Sigmoid colon (tissue), 4 donors: Measurements from ENCODE around the gene CD99.

Experiments used
- EP300 ChIP-seq, 4 donors: sonication (generic); formaldehyde crosslinking; IDR thresholded peaks; one replicate each; pipeline ENCODE4 v1.6.1; 2017; ENCODE audit warnings: antibody characterized with exemption in 4 of 4
- POLR2AphosphoS5 ChIP-seq, 4 donors: sonication (generic); formaldehyde crosslinking; IDR thresholded peaks; one replicate each; pipeline ENCODE4 v1.6.1; 2017; ENCODE audit warnings: antibody characterized with exemption in 4 of 4
- TF ChIP-seq, protein P1 (sequence below), 4 experiments: fragments of 450-650 bp in 3 of 4; fragments of 200-600 bp in 1 of 4; IDR thresholded peaks; one replicate each; pipeline ENCODE4 v1.5.1; 2016 to 2019; ENCODE audit warnings: antibody characterized with exemption in 4 of 4, mild to moderate bottlenecking in 3 of 4, moderate library complexity in 2 of 4

DNA sequence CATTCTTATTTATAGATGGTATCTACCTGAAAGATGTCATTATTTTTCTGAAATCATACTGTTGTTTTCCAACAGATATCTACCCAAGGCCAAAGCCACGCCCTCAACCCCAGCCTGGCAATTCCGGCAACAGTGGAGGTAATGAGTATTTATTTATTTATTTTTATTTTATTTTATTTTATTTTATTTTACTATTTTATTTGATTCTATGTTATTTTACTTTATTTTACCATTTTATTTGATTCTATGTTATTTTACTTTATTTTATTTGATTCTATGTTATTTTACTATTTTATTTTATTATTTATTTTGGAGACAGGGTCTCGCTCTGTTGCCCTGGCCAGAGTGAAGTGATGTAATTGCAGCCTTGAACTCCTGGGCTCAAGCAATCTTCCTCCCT lies 98.5 kb downstream of the CD99 start:
- TF ChIP-seq, protein P1, sequence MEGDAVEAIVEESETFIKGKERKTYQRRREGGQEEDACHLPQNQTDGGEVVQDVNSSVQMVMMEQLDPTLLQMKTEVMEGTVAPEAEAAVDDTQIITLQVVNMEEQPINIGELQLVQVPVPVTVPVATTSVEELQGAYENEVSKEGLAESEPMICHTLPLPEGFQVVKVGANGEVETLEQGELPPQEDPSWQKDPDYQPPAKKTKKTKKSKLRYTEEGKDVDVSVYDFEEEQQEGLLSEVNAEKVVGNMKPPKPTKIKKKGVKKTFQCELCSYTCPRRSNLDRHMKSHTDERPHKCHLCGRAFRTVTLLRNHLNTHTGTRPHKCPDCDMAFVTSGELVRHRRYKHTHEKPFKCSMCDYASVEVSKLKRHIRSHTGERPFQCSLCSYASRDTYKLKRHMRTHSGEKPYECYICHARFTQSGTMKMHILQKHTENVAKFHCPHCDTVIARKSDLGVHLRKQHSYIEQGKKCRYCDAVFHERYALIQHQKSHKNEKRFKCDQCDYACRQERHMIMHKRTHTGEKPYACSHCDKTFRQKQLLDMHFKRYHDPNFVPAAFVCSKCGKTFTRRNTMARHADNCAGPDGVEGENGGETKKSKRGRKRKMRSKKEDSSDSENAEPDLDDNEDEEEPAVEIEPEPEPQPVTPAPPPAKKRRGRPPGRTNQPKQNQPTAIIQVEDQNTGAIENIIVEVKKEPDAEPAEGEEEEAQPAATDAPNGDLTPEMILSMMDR (IDR thresholded peaks at IDR 0.05) = no peak
- TF ChIP-seq POLR2AphosphoS5 (IDR thresholded peaks at IDR 0.05) (no peak), EP300 (IDR thresholded peaks at IDR 0.05) (no peak)
